Right lobe of liver (tissue), 6 donors: Measurements from ENCODE around the gene TMEM121. TPM values are rescaled to one million over a fixed set of nuclear protein-coding genes. Genes with fewer than 3 reads are reported as not detected.

Experiments used
- ATAC-seq, 4 donors: fragments of 200-7000 bp; cut with Tn5 transposase; one replicate each; pipeline ENCODE4 v1.9.1; 2020; ENCODE audit warnings: mild to moderate bottlenecking in 4 of 4, moderate library complexity in 4 of 4
- DNase-seq, 3 donors: peaks; one replicate each; pipeline ENCODE4 v3.0.0-alpha.2; 2020
- H3K27ac ChIP-seq, 3 donors: fragments of 200-600 bp; one replicate each; pipeline ENCODE4 v1.8.0; 2022
- H3K27me3 ChIP-seq, 2 donors: fragments of 200-600 bp; one replicate each; pipeline ENCODE4 v1.8.0; 2022
- H3K36me3 ChIP-seq, 4 donors: fragments of 200-600 bp; sonication (generic) in 1 of 4; one replicate each; pipeline versions ENCODE4 v1.5.1 to v1.8.0; 2017 to 2022; ENCODE audit warnings: control low read depth in 1 of 4
- H3K4me1 ChIP-seq, 4 donors: fragments of 200-600 bp; sonication (generic) in 1 of 4; one replicate each; pipeline versions ENCODE4 v1.5.1 to v1.8.0; 2017 to 2022; ENCODE audit warnings: control low read depth in 1 of 4
- H3K4me3 ChIP-seq, 3 donors: fragments of 200-600 bp; one replicate each; pipeline ENCODE4 v1.8.0; 2022
- H3K9me3 ChIP-seq, 4 donors: fragments of 200-600 bp; sonication (generic) in 1 of 4; one replicate each; pipeline versions ENCODE4 v1.5.1 to v1.8.0; 2017 to 2022; ENCODE audit warnings: control low read depth in 1 of 4
- POLR2A ChIP-seq: fragments of 450-650 bp; IDR thresholded peaks from one replicate; pipeline ENCODE4 v1.6.1; 2017; ENCODE audit warnings: antibody characterized with exemption, mild to moderate bottlenecking
- WGBS: methylation state at CpG from one replicate; pipeline ENCODE4 v1.1.6; 2018; ENCODE audit warnings: low coverage, low lambda C conversion rate; ENCODE audit not compliant: insufficient coverage; ENCODE audit errors: missing lambda C conversion rate; 5-methylcytosine and 5-hydroxymethylcytosine counted together
- intact Hi-C, 2 donors: fragments of 100-400 bp; cut with DNase I; formaldehyde crosslinking; loops; one replicate each; pipeline versions ENCODE4 v1.11.2 to v1.14.1; 2022
- total RNA-seq, 6 experiments: library from RNA; depleted of rRNA in 2 of 6; stranded (reverse); fragments of >200 nt in 2 of 6; fragmentation: NEBNext Ultra II Directional in 3 of 6; extraction: Animal tissue kit (Norgen Biotek cat#: 25700) in 3 of 6; gene quantifications; one replicate each; pipeline versions ENCODE4 v1.1.0 to v1.2.4, GENCODE V29; 2016 to 2023
- TF ChIP-seq, protein P1 (sequence below), 4 donors: fragments of 200-600 bp in 3 of 4; fragments of 450-650 bp in 1 of 4; IDR thresholded peaks; one replicate each; pipeline versions ENCODE4 v1.5.1 to v1.8.0; 2016 to 2022; ENCODE audit warnings: antibody characterized with exemption in 4 of 4, mild to moderate bottlenecking in 2 of 4
- donor health status: DM: no; HTN: yes; CAD: no.
- donor health status: DM: no; HTN: no; CAD: no.
- donor health status: DM: no; HTN: no; CAD: no.
- donor health status: DM: no; HTN: yes; CAD: no.
- donor health status: DM: no; HTN: yes; CAD: no.

The TMEM121 gene
- total RNA-seq, 6 experiments from 2014 or later = 0.74 to 3.2 (median 2.2) TPM

DNA sequence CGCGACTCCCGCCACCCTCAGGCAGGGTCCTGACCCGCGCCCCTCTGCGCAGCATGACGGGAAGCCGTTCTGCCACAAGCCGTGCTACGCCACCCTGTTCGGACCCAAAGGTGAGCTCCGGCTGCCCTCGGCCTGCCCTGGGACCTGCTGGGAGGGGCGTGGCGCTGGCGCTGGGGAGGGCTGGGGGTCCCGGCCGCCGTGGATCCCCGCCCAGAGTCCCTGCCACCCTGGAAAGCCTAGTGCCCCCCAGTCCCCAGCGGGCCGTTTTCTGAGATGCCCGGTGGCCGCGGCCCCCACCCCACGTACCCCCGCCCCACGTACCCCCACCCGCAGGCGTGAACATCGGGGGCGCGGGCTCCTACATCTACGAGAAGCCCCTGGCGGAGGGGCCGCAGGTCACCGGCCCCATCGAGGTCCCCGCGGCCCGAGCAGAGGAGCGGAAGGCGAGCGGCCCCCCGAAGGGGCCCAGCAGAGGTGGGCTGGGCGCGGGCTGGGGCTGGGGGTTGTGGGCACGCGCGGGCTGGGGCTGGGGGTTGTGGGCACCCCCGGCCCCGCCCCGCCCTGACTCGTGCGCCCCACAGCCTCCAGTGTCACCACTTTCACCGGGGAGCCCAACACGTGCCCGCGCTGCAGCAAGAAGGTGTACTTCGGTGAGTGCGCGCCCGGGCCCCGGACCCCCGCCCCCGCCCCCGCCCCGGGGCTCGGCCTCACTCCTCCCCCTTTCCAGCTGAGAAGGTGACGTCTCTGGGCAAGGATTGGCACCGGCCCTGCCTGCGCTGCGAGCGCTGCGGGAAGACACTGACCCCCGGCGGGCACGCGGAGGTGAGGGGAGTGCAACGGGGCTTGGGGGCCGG, 47.8 kb upstream of the TMEM121 start:
- WGBS = 85% methylated on average over 7 of the region's 81 CpGs
- Histone ChIP-seq H3K9me3 (no peaks in the 10 kb centered on the region), H3K27me3 (no peaks in the 10 kb centered on the region), H3K4me3 (no peak overlapping the region), H3K27ac (no peak overlapping the region), H3K36me3 (no peaks in the 10 kb centered on the region), H3K4me1 (peaks cover 0 to 53% (median 24%) of the 10 kb centered on the region in 4 donors)
- intact Hi-C loops = no loop called here
- DNase-seq (no peak), ATAC-seq (no peak)
- TF ChIP-seq, protein P1, sequence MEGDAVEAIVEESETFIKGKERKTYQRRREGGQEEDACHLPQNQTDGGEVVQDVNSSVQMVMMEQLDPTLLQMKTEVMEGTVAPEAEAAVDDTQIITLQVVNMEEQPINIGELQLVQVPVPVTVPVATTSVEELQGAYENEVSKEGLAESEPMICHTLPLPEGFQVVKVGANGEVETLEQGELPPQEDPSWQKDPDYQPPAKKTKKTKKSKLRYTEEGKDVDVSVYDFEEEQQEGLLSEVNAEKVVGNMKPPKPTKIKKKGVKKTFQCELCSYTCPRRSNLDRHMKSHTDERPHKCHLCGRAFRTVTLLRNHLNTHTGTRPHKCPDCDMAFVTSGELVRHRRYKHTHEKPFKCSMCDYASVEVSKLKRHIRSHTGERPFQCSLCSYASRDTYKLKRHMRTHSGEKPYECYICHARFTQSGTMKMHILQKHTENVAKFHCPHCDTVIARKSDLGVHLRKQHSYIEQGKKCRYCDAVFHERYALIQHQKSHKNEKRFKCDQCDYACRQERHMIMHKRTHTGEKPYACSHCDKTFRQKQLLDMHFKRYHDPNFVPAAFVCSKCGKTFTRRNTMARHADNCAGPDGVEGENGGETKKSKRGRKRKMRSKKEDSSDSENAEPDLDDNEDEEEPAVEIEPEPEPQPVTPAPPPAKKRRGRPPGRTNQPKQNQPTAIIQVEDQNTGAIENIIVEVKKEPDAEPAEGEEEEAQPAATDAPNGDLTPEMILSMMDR (IDR thresholded peaks at IDR 0.05) = no peak
- no peak for TF ChIP-seq POLR2A

DNA sequence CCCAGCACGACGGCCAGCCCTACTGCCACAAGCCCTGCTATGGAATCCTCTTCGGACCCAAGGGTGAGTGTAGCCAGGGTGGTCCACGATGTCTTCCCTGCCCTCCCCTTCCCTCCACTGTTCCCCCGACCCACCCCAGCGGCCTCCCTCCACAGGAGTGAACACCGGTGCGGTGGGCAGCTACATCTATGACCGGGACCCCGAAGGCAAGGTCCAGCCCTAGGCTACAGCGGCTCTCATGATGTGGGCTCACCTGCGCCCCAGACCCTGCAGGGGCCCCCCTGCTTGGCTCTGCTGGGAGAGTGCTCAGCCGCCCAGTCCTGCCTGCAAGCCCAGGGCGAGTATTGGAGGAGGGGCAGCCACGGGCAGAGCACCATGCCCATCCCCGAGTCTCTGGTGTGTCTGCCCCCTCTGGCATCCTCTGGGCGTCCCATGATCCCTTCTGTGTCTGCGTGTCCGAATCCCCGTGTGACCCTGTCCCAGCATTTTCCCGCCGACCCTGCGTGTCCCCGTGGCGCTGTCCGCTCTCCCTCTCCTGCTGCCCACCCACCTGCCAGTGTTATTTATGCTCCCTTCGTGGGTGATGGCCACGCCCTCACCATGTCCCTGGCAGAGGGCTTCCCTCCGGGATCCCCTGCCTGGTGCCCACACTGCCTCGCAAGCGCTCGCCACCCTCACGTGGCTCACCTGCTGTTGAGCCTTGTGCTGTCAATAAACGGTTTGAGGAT, 46.8 kb upstream of the TMEM121 start:
- ATAC-seq (no peak), DNase-seq (no peak)
- H3K4me3 ChIP-seq = no peak overlapping the region
- H3K27ac ChIP-seq = no peak overlapping the region
- no peaks in the 10 kb centered on the region for H3K9me3 ChIP-seq
- no peaks in the 10 kb centered on the region for H3K36me3 ChIP-seq
- TF ChIP-seq, protein P1 (IDR thresholded peaks at IDR 0.05) = no peak
- no peak for TF ChIP-seq POLR2A
- peaks cover 0 to 46% (median 24%) of the 10 kb centered on the region in 4 donors for H3K4me1 ChIP-seq
- H3K27me3 ChIP-seq = no peaks in the 10 kb centered on the region
- WGBS = 52% methylated on average over 14 of the region's 34 CpGs
- intact Hi-C loops = no loop called here

DNA sequence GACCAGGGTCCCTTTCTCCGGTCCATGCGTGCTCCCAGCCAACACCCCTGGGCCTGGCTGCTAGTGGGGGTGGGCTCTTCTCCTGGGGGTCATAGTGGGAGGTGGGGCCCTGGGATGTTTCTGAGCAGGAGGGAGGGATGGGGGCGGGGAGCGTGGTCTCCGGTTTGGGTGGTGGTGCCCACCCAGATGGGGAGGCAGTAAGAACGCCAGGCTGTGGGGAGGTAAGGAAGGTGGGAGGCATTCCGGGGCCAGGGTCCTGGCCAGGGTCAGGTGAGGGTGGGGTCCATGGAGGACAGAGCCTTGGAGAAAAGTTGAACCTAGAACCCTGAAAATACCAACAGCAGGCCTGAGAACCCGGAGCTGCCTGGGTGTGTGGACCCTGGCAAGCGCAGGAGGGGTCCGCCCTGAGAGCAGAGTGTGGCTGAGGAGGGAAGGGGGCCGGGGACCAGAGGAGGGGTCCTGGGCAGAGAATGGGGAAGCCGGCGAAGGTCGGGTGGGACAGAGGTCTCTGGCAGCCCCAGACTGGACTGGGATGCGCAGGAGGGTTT, 46.1 kb upstream of the TMEM121 start:
- H3K27me3 ChIP-seq = no peaks in the 10 kb centered on the region
- peaks cover 0 to 40% (median 24%) of the 10 kb centered on the region in 4 donors for H3K4me1 ChIP-seq
- ATAC-seq (no peak), DNase-seq (no peak)
- H3K36me3 ChIP-seq = no peaks in the 10 kb centered on the region
- 56% methylated on average over 12 of the region's 15 CpGs for WGBS
- H3K27ac ChIP-seq = no peak overlapping the region
- intact Hi-C loops = no loop called here
- H3K9me3 ChIP-seq = no peaks in the 10 kb centered on the region
- H3K4me3 ChIP-seq = no peak overlapping the region
- TF ChIP-seq POLR2A = no peak
- TF ChIP-seq, protein P1 (IDR thresholded peaks at IDR 0.05) = no peak

DNA sequence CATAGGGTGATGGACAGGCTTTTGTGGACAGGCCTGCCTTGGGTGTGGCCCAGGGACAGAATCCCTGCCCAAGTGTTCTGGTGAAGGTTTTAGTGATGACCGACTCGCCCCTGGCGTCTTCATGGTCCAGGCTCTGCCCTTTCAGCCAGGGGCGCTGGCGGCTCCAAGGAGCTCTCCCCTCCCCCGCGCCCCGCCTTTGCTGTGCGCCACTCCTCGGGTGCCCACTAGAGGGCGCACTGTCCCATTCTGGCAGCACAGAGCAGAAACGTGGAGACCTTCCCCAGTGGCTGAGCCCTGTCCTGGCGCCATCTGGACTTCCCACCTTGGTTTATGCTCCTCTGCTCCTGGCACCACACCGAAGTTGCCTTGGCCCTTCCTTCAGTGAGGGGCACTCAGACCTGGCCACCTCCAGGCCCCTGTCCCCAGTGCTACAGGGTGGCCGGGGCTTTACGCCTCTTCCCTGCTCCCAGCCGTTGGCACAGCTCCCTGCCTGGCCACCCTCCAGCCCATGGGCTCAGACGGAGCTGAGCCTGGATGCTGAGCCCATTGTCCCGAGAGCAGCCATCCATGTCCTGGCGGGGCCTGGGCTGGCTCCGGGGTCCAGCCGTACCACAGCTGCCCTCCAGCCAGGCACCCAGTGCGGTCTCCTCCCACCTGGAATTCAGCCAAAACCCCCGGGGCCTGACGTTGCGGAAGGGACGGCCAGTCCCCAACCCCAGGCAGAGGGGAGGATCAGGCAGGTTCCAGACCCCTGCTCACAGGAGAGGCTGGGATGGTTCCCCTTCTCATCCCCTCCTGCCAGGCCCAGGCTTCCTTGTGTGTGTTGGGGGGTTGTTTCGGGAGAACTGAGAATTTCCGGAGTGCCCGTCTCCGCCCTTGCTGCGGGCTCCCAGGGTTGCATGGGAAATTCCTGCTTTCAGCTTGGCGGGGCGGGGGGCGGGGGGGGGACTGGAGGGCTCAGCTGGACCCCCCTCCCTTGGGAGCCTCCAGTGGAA, 45.3 kb upstream of the TMEM121 start:
- ATAC-seq (peak; percentile 69 to 75 (median 72)), DNase-seq (peak; percentile 86 to 87 (median 87))
- Histone ChIP-seq H3K27ac (peak overlapping the region; percentile 67 to 89 (median 72)), H3K9me3 (no peaks in the 10 kb centered on the region), H3K36me3 (no peaks in the 10 kb centered on the region), H3K27me3 (no peaks in the 10 kb centered on the region), H3K4me1 (peaks cover 0 to 32% (median 20%) of the 10 kb centered on the region in 4 donors), H3K4me3 (peak overlapping the region; percentile 18 to 23 (median 19))
- 0% methylated on average over 4 of the region's 35 CpGs for WGBS
- intact Hi-C loops = no loop called here
- TF ChIP-seq POLR2A = no peak
- TF ChIP-seq, protein P1 (IDR thresholded peaks at IDR 0.05) = peak; percentile 96 to 99 (median 99)
